GM19324 (cell line): Measurements from ENCODE around the gene SNTG2.
"Not testable (repeated sequence)": the region's sequence is repeated elsewhere in the genome, so short reads cannot be mapped to it uniquely, and the experiment has no call there.

Source experiments
- ATAC-seq: cut with Tn5 transposase; IDR thresholded peaks from one replicate; pipeline ENCODE4 v1.9.1; 2021; ENCODE audit warnings: mild to moderate bottlenecking, moderate library complexity; ENCODE audit not compliant: unreplicated experiment, low FRiP score

The SNTG2 gene

DNA sequence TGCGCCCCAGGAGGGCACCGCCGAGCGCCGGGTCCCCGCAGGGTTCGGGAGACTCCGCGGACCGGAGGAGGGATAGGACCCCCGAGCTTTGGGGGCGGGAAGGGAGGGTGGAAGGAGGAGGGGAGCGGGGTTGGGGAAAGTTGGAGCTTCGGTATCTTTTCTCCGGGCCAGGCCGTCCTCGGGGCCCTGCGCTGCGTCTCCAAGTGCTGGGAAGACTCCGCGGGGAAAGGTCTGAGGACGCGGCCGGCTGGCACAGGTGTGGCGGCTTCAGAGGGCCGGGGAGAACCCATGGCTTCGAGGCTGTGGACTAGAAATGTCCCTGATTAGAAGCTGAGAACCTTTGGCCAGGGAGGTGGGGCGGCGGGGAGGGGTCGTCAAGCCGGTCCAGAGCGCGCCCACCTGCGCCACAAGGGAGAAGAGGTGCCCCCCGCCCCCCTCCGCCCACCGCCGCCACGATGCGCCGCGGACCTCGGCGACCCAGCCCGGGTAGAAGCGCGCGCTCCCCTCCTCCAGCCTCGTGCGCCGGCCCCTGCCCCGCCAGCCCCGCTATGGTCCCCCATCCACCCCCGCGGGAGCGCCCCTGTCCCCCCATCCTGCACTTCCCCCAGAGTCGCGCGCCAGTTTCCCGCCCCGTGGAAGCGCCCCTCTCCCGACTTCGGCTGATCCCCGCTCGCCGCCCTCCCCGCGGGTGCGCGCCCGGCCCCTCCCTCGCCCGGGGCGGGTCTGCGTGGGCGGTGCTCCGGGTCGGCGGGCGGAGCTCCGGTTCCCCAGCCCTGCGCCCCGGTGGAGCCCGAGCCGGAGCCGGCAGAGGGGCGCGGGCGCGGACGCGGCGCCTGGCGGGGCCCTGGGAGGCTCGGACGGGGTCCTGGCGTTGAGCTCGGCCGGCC, at the start of gene SNTG2:
Gene SNTG2, plus strand, starts transcription at position 770 of the 887 bp plus-strand sequence. CDS start 148 bp downstream, outside the sequence.
- no peak for ATAC-seq

DNA sequence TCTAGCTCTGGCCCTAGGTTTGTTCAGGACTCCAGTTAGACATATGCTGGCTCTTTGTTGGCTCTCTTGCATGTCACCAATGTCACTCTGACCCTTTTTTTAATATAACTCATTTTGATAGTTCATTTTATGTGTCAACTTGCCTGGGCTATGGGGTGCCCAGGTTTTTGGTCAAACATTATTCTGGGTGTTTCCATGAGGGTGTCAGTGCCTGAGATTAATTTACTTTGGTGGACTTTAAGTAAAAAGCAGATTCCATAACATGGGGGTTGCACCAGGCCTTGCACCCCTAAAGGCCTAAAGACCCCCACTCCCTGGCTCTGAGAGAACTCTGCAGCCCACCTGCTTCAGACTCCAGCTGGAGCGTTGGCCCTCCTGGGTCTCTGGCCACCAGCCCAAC, 48.1 kb upstream of the SNTG2 start:
- no peak for ATAC-seq

DNA sequence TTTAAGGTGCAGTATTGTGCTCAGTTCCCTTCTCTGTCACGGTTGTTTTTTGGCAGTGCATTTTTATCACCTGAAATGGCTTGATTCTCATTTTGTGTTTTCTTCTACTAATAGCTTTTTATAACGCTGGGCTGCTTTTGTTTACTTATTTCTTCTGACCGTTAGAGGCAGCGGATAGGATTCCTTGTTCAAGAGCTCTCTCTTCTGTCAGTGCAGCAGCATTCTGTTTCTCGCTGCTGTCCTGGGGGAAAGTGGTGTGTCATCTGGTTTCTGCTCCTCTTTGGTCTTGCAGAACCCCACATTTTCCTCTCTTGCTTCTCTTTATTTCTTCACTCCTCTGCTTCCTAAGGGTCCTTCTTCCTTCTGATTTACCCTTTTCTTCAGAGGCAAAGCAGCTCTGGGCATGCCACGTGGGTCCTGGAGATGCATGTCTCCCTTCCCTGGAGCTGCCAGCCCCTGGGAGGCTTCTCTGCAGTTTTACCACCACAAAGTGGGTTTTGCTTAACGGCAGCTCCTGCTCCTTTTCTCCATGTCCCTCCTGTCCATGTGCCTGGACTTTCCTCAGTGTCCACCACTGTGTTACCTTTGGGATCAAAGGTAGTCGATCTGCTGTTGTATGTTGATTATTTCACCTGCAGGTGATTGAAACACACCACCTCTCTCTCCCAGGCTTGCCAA, 47.3 kb upstream of the SNTG2 start:
- no peak for ATAC-seq

DNA sequence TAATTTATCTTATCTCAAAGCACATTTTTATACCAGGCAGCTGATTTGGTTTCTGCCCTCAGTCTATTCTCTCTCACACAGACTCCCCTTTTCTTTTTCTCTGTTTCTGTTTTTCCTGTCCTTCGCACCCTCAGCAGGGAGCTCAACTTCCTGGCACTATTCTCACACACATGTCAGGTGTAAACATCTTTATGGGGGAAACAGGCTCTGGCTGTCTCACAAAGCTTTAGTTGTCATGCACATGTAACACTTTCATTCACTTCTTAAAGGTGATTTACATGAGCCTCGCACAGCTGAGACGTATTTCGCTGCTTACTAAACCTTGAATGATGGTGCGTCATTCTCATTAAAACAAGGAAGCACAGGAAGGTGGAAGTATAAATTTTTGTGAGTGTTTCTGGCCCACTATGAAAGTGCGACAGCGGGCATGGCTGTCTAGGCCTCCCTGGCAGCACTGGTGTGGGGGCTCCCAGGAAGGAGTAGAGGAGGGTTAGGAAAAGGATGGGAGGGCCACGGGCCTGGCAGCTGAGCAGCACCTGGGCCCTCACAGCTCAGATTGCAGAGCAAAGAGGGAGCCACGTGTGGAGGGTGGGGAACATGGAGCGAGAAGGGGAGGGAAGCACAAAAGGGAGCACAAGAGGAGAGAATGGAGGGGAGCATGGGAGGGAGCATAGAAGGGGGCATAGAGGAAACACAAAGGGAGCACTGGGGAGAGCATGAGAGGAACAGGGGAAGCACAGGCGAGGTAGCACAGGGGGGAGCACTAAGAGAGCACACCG, 46.2 kb upstream of the SNTG2 start:
- no peak for ATAC-seq

DNA sequence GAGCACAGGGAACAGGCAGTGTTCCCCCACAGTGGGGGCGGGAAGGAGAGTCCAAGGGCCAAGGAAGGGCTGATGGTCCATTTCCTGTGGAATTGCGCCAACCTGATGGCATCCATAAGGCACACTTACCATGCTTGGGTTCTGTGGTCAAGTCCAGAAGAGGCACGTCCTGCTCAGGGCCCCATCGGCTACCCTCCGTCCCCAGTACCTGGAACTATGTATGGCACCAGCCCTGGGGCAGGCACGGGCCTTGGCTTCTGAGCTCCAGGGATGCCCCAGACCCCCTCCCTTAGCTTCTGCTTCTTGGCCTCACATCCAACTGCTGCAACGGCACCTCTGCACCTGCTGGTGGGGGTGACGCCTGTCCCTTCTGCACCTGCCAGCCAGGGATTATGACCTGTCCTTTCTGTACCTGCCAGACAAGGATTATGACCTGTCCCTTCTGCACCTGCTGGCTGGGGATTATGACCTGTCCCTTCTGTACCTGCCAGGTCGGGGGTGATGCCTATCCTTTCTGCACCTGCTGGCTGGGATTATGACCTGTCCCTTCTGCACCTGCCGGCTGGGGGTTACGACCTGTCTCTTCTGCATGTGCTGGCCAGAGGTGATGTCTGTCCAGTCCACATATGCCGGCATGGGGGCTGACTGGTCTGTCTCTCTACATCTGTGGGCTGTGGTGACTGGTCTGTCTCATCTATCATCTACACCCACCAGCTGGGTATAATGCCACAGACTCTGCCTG, 45.4 kb upstream of the SNTG2 start:
- no peak for ATAC-seq

DNA sequence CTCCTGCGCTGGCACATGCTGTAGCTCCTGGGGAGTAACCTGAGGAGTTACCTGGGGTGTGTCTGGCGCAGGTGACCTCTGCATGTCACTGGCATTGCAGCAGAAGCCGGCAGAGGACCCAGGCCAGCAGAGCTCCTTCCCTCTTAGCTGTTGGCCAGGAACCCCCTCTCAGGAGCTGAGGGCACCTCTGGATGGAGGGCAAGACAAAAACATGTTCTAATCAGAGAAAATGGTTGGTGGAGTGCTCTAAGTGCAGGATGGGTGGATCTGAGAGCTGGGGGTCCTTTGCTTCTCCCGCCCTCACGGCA, 44.9 kb upstream of the SNTG2 start:
- ATAC-seq = no peak

DNA sequence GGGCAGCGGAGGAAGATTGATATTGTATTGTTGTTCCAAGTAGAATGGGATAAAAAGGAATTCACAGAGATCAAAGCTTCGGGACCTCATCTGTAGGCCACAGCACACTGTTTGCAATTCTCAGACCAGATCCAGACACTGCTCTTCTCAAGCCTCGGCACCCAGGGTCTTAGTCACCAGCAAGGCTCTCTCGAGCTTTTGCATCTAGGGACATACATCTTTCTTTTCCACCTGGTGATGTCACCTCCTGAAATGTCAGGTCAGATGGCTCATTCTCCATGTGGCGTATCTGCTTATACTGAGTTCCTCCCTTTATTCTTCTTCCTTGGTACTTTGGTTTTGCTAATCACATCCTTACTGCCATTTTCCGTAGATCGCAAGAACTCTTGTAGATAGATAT, 42.9 kb upstream of the SNTG2 start:
- no peak for ATAC-seq

DNA sequence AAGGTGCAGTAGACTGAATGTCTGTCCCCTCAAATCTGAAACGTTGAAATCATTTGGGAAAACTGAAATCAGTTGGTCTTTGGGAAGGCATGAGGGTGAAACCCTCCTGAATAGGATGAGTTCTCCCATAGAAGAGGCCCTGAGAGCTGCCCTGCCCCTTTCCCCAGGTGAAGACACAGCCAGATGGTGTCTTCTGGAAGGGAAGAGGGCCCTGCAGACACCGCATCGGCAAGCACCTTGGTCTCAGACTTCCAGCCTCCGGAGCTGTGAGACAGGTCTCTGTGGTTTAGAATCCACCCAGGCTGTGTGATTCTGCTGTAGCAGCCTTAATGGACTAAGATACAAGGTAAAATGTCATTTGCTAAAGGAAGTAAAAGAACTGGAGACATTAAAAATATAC, 42.1 kb upstream of the SNTG2 start:
- no peak for ATAC-seq

DNA sequence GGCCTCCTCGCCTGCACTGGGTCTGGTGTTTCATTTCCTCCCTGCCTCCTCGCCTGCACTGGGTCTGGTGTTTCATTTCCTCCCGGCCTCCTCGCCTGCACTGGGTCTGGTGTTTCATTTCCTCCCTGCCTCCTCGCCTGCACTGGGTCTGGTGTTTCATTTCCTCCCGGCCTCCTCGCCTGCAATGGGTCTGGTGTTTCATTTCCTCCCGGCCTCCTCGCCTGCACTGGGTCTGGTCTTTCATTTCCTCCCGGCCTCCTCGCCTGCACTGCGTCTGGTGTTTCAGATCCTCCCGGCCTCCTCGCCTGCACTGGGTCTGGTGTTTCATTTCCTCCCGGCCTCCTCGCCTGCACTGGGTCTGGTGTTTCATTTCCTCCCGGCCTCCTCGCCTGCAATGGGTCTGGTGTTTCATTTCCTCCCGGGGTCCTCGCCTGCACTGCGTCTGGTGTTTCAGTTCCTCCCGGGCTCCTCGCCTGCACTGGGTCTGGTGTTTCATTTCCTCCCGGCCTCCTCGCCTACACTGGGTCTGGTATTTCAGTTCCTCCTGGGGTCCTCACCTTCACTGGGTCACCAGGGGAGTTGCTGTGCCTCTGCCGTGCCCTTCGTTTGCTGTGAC, 40.8 kb upstream of the SNTG2 start:
- not testable (repeated sequence) for ATAC-seq

DNA sequence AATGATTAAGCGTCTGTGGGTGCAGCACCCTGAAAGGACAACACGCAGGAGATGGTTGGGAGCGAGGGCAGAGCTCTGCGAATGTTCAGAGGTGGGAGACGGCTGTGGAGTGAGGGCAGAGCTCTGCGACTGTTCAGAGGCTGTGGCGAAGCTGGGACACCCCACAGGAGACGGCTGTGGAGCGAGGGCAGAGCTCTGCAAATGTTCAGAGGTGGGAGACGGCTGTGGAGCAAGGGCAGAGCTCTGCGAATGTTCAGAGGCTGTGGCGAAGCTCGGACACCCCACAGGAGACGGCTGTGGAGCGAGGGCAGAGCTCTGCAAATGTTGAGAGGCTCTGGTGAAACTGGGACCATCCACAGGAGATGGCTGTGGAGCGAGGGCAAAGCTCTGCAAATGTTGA, 40.0 kb upstream of the SNTG2 start:
- ATAC-seq = no peak

DNA sequence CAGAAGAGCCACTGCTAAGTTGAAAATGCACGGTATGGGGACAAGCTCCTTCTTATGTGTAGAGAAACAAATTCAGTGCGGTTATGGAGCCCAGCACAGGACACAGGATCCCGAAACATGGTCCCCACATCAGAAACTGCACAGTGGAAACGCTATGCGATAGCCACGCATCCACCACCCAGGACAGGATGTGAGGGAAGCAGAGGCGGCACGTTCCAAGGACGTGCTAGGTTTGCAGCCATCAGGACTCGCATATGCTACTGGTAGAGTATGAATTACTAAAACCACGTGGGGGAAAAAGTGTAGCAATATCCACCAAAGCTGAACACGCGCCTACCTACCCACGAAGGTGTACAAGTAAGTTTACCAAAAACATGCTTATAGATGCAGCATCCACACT, 34.7 kb upstream of the SNTG2 start:
- ATAC-seq = no peak

DNA sequence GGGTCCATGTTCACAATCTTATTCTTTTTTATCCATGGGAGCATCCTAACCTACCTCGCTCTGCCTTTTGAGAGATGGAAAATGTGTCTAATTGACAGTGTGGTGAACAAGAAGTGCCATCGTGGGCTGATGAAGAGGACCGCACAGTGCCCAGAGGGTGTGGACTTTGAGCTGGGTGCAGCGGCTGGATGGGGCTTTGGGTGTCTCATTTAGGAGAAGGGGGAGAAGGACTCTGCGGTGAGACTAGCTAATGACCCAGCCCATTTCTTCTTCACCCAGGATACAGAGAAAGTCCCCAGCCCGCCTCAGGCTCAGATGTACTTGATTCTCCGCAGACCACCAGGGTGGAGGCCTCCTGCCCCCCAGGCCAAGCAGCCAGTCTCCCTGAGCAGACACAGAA, 33.7 kb upstream of the SNTG2 start:
- no peak for ATAC-seq

DNA sequence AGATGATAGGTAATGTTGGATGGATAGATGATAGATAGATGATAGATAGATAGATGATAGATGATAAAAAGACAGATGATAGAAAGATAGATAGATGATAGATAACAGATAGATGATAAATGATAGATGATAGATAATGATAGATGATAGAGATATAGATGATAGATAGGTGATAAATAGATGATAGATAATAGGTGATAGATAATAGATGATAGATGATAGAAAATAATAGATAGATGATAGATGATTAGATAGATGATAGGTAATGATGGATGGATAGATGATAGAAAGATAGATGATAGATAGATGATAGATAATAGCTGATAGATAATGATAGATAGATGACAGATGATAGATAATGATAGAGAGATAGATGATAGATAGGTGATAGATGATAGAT, 31.0 kb upstream of the SNTG2 start:
- no peak for ATAC-seq

DNA sequence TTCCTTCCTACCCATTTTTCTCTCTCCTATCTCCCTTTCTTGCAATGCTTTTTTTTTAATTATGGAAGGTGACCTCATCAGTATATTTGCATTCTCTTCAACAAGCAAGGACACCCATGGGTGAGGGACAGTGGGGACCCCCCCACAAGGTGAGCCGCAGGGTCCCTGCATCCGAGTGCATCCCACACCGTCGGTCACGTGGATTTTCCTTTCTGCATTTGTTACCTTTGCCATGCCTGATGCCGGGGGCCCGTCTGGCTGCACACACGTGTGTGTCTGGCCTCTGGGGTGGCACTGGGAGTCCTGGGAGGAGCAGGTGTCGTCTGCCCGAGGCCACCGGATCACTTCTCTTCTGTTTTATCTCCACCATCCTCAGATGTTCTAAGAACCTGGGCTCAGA, 30.1 kb upstream of the SNTG2 start:
- no peak for ATAC-seq

DNA sequence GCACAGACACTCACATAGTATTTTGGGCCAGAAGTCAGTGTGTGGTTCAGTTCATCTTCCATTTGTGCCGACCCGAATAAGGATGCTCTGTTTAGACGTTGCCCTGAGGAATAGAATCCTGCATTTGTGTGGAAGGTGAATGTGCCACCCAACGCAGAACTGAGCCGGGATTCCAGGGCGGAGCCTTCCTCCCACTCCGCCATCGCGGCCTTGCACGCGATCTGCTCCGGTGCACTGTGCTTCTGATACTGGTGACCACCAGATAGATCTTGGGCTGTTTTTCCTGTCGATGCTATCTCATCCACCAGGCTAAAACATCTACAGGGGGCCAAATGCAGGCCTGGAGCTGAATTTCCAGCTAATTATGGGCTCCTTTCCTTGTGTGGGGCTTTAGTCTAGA, 29.6 kb upstream of the SNTG2 start:
- no peak for ATAC-seq

DNA sequence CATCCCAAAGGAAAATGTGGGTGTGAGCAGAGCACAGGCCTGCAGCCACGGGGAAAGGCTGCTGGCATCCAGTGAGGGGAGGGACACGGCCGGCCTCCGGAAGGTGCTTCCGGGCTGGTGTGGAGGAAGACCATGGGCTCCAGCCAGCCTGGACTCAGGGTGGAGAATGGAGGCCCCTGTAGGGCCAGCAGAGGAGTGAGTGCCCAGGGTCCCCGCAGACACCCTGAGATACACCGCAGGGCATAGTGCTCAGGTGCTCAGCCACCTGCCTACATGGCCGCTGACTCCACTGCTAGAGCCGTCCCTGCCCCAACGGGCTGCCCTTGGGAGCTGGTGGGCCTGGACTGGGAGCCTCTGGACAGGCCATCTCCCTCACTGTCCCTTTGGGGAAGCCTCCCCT, 28.5 kb upstream of the SNTG2 start:
- no peak for ATAC-seq

DNA sequence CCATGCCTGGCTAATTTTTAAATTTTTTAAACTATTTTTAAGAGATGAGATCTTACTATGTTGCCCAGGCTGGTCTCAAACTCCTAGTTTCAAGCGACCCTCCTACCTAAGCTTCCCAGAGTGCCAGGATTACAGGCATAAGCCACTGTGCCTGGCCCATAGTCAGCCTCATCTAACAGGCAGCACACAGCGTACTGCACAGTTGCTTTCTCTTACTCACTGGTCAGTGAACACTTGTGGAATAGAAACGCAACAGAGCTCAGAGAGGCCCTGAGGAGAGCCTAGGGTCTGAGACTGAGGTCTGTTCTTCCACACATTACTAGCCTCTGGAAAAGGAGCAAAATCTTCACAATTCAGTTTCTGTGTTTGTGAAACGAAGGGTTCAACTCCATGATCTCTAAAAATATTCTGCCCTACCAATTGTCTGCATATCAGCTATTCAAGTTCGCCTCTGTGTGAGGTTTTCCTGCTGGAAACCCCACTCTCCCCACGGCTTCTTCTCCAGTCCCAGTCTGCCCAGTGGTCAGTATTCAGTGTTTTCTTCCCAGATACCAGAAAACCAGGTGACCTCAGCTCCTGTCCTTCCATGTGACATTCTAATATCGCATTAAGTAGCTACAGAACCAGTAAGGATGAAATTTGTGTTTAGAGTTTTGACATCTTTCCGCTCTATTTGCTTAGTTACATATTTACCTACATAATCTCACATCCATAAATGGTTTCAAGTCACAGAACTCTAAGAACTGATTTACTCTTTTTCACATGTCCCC, 26.6 kb upstream of the SNTG2 start:
- ATAC-seq = no peak

DNA sequence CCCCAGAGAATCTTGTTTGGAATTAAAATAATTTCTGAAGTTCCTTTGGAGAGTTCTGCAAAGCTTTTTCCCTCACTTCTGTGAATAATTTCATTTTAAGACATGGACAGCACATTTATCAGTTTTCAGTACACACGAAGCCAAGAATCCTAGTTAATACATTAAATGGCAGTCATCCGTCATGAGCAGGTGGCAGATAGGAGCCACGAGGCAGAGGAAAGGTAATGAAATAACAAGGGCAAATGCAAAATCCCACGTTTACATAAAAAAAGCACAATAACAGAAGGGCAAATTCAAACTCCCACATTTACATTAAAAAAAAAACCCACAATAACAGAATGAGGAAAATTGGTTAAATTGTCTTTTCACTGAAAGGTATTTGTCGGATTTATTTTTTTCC, 25.9 kb upstream of the SNTG2 start:
- no peak for ATAC-seq

DNA sequence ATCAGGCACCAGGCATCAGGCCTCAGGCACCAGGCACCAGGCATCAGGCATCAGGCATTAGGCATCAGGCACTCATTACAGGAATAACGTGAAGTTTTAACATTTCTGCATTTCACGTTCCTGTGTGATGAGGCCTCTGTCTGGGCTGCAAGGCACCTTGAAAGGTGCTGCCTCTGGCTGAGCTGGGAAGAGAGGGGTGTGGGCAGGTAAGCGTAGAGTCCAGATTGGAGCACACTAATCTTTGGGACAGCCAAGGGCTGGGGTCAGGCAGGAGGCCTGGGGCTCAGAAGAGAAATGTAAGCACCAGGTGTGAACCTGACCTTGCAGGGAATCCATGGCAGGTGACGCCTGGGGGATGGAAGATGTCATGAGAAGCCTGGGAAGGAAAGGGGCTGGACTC, 25.3 kb upstream of the SNTG2 start:
- ATAC-seq = no peak

DNA sequence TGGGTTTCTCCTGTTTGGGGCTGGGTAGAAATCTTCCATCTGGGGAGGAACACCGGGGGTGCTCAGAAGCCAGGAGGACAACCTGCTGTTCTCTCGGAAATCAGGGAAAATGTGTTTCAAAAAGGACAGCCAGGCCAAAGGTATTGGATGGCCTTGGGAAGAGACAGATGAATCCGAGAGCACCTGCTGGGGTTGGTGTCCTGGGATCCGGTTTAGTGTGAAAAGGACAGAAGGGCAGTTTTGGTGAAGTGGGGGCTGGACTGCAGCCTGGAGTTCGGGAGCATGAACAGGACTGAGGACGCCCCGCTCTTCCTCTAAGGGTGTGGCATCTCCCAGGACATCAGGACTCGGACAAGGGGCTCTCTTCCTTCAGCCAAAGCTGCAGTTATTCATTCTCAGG, 24.9 kb upstream of the SNTG2 start:
- no peak for ATAC-seq
